Neural progenitor cell (in vitro differentiated cells): Measurements from ENCODE around the gene RELL1. TPM values are rescaled to one million over a fixed set of nuclear protein-coding genes. Genes with fewer than 3 reads are reported as not detected.

Experiments
- DNase-seq: peaks from one replicate; pipeline ENCODE4 v3.0.0-alpha.2; 2016; ENCODE audit warnings: low spot score
- H2AFZ ChIP-seq: fragments of 200-600 bp; sonication (generic); replicated peaks from 2 replicates; pipeline ENCODE4 v1.6.1; 2016; ENCODE audit warnings: antibody characterized with exemption
- H3F3A ChIP-seq: fragments of 200-600 bp; sonication (generic); 2 replicates; pipeline ENCODE4 v1.6.1; 2016; ENCODE audit warnings: antibody characterized with exemption, low read depth
- H3K27ac ChIP-seq: fragments of 200-600 bp; sonication (generic); 2 replicates; pipeline ENCODE4 v1.5.1; 2016; ENCODE audit warnings: mild to moderate bottlenecking
- H3K27me3 ChIP-seq: fragments of 200-600 bp; sonication (generic); 2 replicates; pipeline ENCODE4 v1.6.1; 2016; ENCODE audit warnings: mild to moderate bottlenecking, moderate library complexity
- H3K36me3 ChIP-seq: fragments of 200-600 bp; sonication (generic); 2 replicates; pipeline ENCODE4 v1.5.1; 2016
- H3K4me1 ChIP-seq: fragments of 200-600 bp; sonication (generic); 2 replicates; pipeline ENCODE4 v1.6.1; 2016; ENCODE audit warnings: mixed run types
- H3K4me2 ChIP-seq: fragments of 200-600 bp; sonication (generic); 2 replicates; pipeline ENCODE4 v1.6.1; 2016
- H3K4me3 ChIP-seq: fragments of 200-600 bp; sonication (generic); 2 replicates; pipeline ENCODE4 v1.5.1; 2016
- H3K79me2 ChIP-seq: fragments of 200-600 bp; sonication (generic); 2 replicates; pipeline ENCODE4 v1.6.1; 2016; ENCODE audit warnings: low read depth
- H3K9ac ChIP-seq: fragments of 200-600 bp; sonication (generic); 2 replicates; pipeline ENCODE4 v1.6.1; 2016
- H3K9me3 ChIP-seq: fragments of 200-600 bp; sonication (generic); 2 replicates; pipeline ENCODE4 v1.5.1; 2016; ENCODE audit warnings: low read depth
- H4K20me1 ChIP-seq: fragments of 200-600 bp; sonication (generic); 2 replicates; pipeline ENCODE4 v1.6.1; 2016; ENCODE audit warnings: low read depth
- H3K27ac Mint-ChIP-seq: 3 replicates; pipeline ENCODE4 v1.8.0; 2021; ENCODE audit warnings: mixed read lengths
- H3K27me3 Mint-ChIP-seq: 2 replicates; pipeline ENCODE4 v1.8.0; 2022; ENCODE audit warnings: low read depth, mild to moderate bottlenecking, inconsistent platforms, moderate library complexity, mixed read lengths; ENCODE audit not compliant: insufficient read depth
- H3K36me3 Mint-ChIP-seq: 3 replicates; pipeline ENCODE4 v1.8.0; 2021; ENCODE audit warnings: mixed read lengths
- H3K4me1 Mint-ChIP-seq: 3 replicates; pipeline ENCODE4 v1.8.0; 2021; ENCODE audit warnings: mixed read lengths
- H3K4me3 Mint-ChIP-seq: 3 replicates; pipeline ENCODE4 v1.8.0; 2021; ENCODE audit warnings: mild to moderate bottlenecking, moderate library complexity, mixed read lengths
- H3K9me3 Mint-ChIP-seq: 3 replicates; pipeline ENCODE4 v1.8.0; 2020; ENCODE audit warnings: mixed read lengths
- EZH2 ChIP-seq: fragments of 200-600 bp; sonication (generic); IDR thresholded peaks from 2 replicates; pipeline ENCODE4 v1.6.1; 2017; ENCODE audit warnings: antibody characterized with exemption, mild to moderate bottlenecking, moderate library complexity
- EZH2phosphoT487 ChIP-seq: fragments of 200-600 bp; sonication (generic); IDR thresholded peaks from 2 replicates; pipeline ENCODE4 v1.6.1; 2017; ENCODE audit warnings: antibody characterized with exemption
- total RNA-seq: library from RNA; depleted of rRNA; stranded (reverse); fragments of >200 nt; gene quantifications from 2 replicates; pipeline ENCODE4 v1.2.3, GENCODE V29; 2015; ENCODE audit warnings: low replicate concordance
- TF ChIP-seq, protein P1 (sequence below): fragments of 200-600 bp; sonication (generic); IDR thresholded peaks from 2 replicates; pipeline ENCODE4 v1.5.1; 2017; ENCODE audit warnings: antibody characterized with exemption, mild to moderate bottlenecking

The RELL1 gene
- total RNA-seq, 1 donor from 2014 or later = 12.1 TPM

GRCh38 chr4:37728064-37728463 lies 41.9 kb upstream of the RELL1 start:
- H3K4me3 Mint-ChIP-seq = no peak overlapping the region
- Histone ChIP-seq H3K9me3 (no peaks in the 10 kb centered on the region), H3F3A (peaks cover 6% of the 10 kb centered on the region), H4K20me1 (no peaks in the 10 kb centered on the region), H3K4me1 (peaks cover 13% of the 10 kb centered on the region), H3K4me2 (no peak overlapping the region), H3K27ac (no peak overlapping the region), H3K9ac (no peak overlapping the region), H3K36me3 (no peaks in the 10 kb centered on the region), H3K4me3 (no peak overlapping the region), H2AFZ (no peak overlapping the region), H3K79me2 (no peaks in the 10 kb centered on the region), H3K27me3 (no peaks in the 10 kb centered on the region)
- no peak for TF ChIP-seq EZH2phosphoT487
- TF ChIP-seq, protein P1, sequence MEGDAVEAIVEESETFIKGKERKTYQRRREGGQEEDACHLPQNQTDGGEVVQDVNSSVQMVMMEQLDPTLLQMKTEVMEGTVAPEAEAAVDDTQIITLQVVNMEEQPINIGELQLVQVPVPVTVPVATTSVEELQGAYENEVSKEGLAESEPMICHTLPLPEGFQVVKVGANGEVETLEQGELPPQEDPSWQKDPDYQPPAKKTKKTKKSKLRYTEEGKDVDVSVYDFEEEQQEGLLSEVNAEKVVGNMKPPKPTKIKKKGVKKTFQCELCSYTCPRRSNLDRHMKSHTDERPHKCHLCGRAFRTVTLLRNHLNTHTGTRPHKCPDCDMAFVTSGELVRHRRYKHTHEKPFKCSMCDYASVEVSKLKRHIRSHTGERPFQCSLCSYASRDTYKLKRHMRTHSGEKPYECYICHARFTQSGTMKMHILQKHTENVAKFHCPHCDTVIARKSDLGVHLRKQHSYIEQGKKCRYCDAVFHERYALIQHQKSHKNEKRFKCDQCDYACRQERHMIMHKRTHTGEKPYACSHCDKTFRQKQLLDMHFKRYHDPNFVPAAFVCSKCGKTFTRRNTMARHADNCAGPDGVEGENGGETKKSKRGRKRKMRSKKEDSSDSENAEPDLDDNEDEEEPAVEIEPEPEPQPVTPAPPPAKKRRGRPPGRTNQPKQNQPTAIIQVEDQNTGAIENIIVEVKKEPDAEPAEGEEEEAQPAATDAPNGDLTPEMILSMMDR = no peak
- TF ChIP-seq EZH2 = no peak
- no peak overlapping the region for H3K27ac Mint-ChIP-seq
- peaks cover 2% of the 10 kb centered on the region for H3K27me3 Mint-ChIP-seq
- no peak for DNase-seq
- H3K36me3 Mint-ChIP-seq = no peaks in the 10 kb centered on the region
- H3K9me3 Mint-ChIP-seq = peaks cover 2% of the 10 kb centered on the region
- H3K4me1 Mint-ChIP-seq = peaks cover 7% of the 10 kb centered on the region

DNA sequence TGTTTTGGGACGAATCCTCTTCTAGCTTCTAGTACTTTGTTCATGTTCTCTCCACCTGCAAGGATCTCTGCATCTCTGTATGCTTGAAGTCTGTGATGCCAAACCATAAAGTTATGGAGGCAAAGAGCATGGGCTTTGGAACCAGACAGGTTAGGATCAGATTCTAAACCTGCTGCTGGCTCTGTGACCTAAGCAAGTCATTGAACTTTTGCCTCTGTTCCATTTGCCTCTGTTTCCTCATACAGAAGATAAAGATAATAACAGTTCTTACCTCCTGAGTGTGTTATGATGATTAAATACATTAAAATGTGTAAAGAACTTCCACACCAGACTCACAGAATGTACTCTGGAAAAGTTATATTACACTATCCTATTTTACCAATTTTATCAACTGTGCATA lies 41.5 kb upstream of the RELL1 start:
- H3K9ac ChIP-seq = no peak overlapping the region
- peaks cover 2% of the 10 kb centered on the region for H3K27me3 Mint-ChIP-seq
- H3K9me3 ChIP-seq = no peaks in the 10 kb centered on the region
- H3K4me3 Mint-ChIP-seq = no peak overlapping the region
- H3K27me3 ChIP-seq = no peaks in the 10 kb centered on the region
- H4K20me1 ChIP-seq = no peaks in the 10 kb centered on the region
- H3K79me2 ChIP-seq = no peaks in the 10 kb centered on the region
- peaks cover 6% of the 10 kb centered on the region for H3F3A ChIP-seq
- no peaks in the 10 kb centered on the region for H3K36me3 ChIP-seq
- H3K4me2 ChIP-seq = no peak overlapping the region
- peaks cover 7% of the 10 kb centered on the region for H3K4me1 Mint-ChIP-seq
- H3K27ac ChIP-seq = no peak overlapping the region
- no peak overlapping the region for H3K27ac Mint-ChIP-seq
- TF ChIP-seq EZH2phosphoT487 = no peak
- TF ChIP-seq EZH2 = no peak
- TF ChIP-seq, protein P1 = no peak
- H3K9me3 Mint-ChIP-seq = peaks cover 2% of the 10 kb centered on the region
- H3K4me3 ChIP-seq = no peak overlapping the region
- H2AFZ ChIP-seq = peak overlapping the region; percentile 8
- DNase-seq = no peak
- no peaks in the 10 kb centered on the region for H3K36me3 Mint-ChIP-seq
- H3K4me1 ChIP-seq = peaks cover 13% of the 10 kb centered on the region

DNA sequence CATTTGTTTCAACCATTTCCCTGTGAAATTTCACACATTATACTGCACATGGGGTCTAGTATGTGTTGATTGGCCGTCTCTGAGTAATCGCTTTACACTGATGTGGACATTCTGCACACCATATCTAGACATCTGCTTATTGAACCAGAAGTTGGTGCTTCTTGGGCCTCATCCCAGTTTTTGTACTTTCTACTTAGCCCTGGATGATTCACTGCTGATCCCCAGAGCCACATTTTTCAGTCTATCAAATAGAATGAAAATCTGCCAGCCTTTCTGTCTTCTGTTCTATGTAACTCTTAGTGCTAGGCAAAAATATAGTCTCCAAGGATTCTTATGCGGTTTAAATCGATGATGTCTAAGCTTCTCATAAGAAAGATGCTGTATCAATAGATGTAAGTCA lies 40.5 kb upstream of the RELL1 start:
- no peaks in the 10 kb centered on the region for H3K79me2 ChIP-seq
- H3K27me3 ChIP-seq = no peaks in the 10 kb centered on the region
- no peak overlapping the region for H3K4me3 Mint-ChIP-seq
- no peak for DNase-seq
- H3K9me3 Mint-ChIP-seq = no peaks in the 10 kb centered on the region
- H3K9ac ChIP-seq = no peak overlapping the region
- no peaks in the 10 kb centered on the region for H4K20me1 ChIP-seq
- H3K4me1 Mint-ChIP-seq = peaks cover 7% of the 10 kb centered on the region
- H3K4me1 ChIP-seq = peaks cover 13% of the 10 kb centered on the region
- no peak for TF ChIP-seq EZH2
- TF ChIP-seq, protein P1 = no peak
- no peak for TF ChIP-seq EZH2phosphoT487
- H3F3A ChIP-seq = peaks cover 6% of the 10 kb centered on the region
- H3K9me3 ChIP-seq = no peaks in the 10 kb centered on the region
- H3K27ac ChIP-seq = no peak overlapping the region
- H2AFZ ChIP-seq = no peak overlapping the region
- no peak overlapping the region for H3K4me2 ChIP-seq
- H3K36me3 ChIP-seq = no peaks in the 10 kb centered on the region
- H3K27ac Mint-ChIP-seq = no peak overlapping the region
- peaks cover 2% of the 10 kb centered on the region for H3K27me3 Mint-ChIP-seq
- H3K36me3 Mint-ChIP-seq = no peaks in the 10 kb centered on the region
- H3K4me3 ChIP-seq = no peak overlapping the region
